BJ (cell line): ENCODE measurements around the gene PCDH9. TPM values are rescaled to one million over a fixed set of nuclear protein-coding genes. Genes with fewer than 3 reads are reported as not detected.

Experiments used
- CTCF ChIA-PET: fragments of 350-600 bp; formaldehyde crosslinking; extraction: SDS; loops from one replicate; lab custom pipeline; 2021; ENCODE audit warnings: antibody characterized with exemption, inconsistent platforms; lab: Yijun Ruan, JAX
- POLR2A ChIA-PET: fragments of 300-600 bp; sonication (Branson Sonifier 250); formaldehyde crosslinking; extraction: SDS; loops from one replicate; lab custom pipeline; 2021; ENCODE audit warnings: antibody characterized with exemption; lab: Charles Lee
- DNase-seq: peaks from one replicate; pipeline ENCODE4 v3.0.0-alpha.2; 2011; ENCODE audit warnings: low read depth
- H3K27me3 ChIP-seq: 2 replicates; pipeline ENCODE4 v1.6.0; 2011; ENCODE audit warnings: low read length; ENCODE audit not compliant: control insufficient read depth, insufficient read depth
- H3K36me3 ChIP-seq: 2 replicates; pipeline ENCODE4 v1.5.1; 2011; ENCODE audit warnings: low read length; ENCODE audit not compliant: control insufficient read depth, insufficient read depth
- H3K4me3 ChIP-seq: 2 replicates; pipeline ENCODE4 v1.5.1; 2011; ENCODE audit warnings: low read depth, mild to moderate bottlenecking, control low read depth, low read length
- CTCF ChIP-seq: IDR thresholded peaks from 2 replicates; pipeline ENCODE4 v1.5.1; 2011; ENCODE audit warnings: low read depth, mild to moderate bottlenecking, control low read depth, inconsistent platforms, low read length, moderate library complexity; ENCODE audit not compliant: insufficient read depth
- polyA plus RNA-seq: library from polyadenylated mRNA; depleted of rRNA; stranded (reverse); fragments of >200 nt; gene quantifications from 2 replicates; pipeline ENCODE4 v1.2.3, GENCODE V29; 2011

PCDH9 gene
- polyA plus RNA-seq, 1 experiment, result 2.3 TPM

GRCh38 chr13:66562054-66562453, 668.1 kb downstream of the PCDH9 start:
- no peak overlapping the region for H3K4me3 ChIP-seq
- CTCF ChIA-PET, result no interaction called here

GRCh38 chr13:66560991-66561390, 669.1 kb downstream of the PCDH9 start:
- ChIA-PET POLR2A (no interaction called here), CTCF (no interaction called here)
- Histone ChIP-seq H3K36me3 (no peaks in the 10 kb centered on the region), H3K4me3 (no peak overlapping the region), H3K27me3 (no peaks in the 10 kb centered on the region)
- TF ChIP-seq CTCF, result no peak
- DNase-seq, result no peak

More at GRCh38 chr13:66562054-66562453, 668.1 kb downstream of the PCDH9 start:
- no peak for TF ChIP-seq CTCF
- H3K36me3 ChIP-seq, result no peaks in the 10 kb centered on the region
- no peaks in the 10 kb centered on the region for H3K27me3 ChIP-seq
- POLR2A ChIA-PET, result no interaction called here
- DNase-seq, result no peak

GRCh38 chr13:66560189-66560588, 669.9 kb downstream of the PCDH9 start:
- ChIA-PET POLR2A (no interaction called here), CTCF (no interaction called here)
- Histone ChIP-seq H3K36me3 (no peaks in the 10 kb centered on the region), H3K27me3 (no peaks in the 10 kb centered on the region), H3K4me3 (no peak overlapping the region)
- no peak for TF ChIP-seq CTCF
- DNase-seq, result no peak

GRCh38 chr13:66559093-66559492, 671.0 kb downstream of the PCDH9 start:
- DNase-seq, result no peak

GRCh38 chr13:66558506-66558905, 671.6 kb downstream of the PCDH9 start:
- CTCF ChIA-PET, result interaction anchor here (1.0 kb wide), 1 partner anchor 16 kb away, joined by 3 read pairs; no protein-coding TSS in a partner anchor
- POLR2A ChIA-PET, result no interaction called here

More at GRCh38 chr13:66559093-66559492, 671.0 kb downstream of the PCDH9 start:
- Histone ChIP-seq H3K27me3 (no peaks in the 10 kb centered on the region), H3K4me3 (no peak overlapping the region), H3K36me3 (no peaks in the 10 kb centered on the region)
- TF ChIP-seq CTCF, result no peak
- CTCF ChIA-PET, result no interaction called here
- POLR2A ChIA-PET, result no interaction called here

More at GRCh38 chr13:66558506-66558905, 671.6 kb downstream of the PCDH9 start:
- no peak for DNase-seq
- Histone ChIP-seq H3K36me3 (no peaks in the 10 kb centered on the region), H3K4me3 (no peak overlapping the region), H3K27me3 (no peaks in the 10 kb centered on the region)
- TF ChIP-seq CTCF, result no peak
